Gastrocnemius medialis (tissue), 4 donors: ENCODE results near the gene CD1B.

ENCODE experiments used
- POLR2A ChIP-seq, 2 donors: fragments of 450-650 bp; IDR thresholded peaks; one replicate each; pipeline ENCODE4 v1.6.1; 2017; ENCODE audit warnings: antibody characterized with exemption in 2 of 2, mild to moderate bottlenecking in 2 of 2, moderate library complexity in 2 of 2
- TF ChIP-seq, protein P1 (sequence below), 5 experiments: fragments of 450-650 bp in 3 of 5; fragments of 200-600 bp in 2 of 5; sonication (generic) in 2 of 5; IDR thresholded peaks in 4 of 5; conservative IDR thresholded peaks in 1 of 5; 1 replicate in 4 of 5; 2 replicates in 1 of 5; pipeline ENCODE4 v1.5.1; 2016 to 2019; ENCODE audit warnings: antibody characterized with exemption in 5 of 5, mild to moderate bottlenecking in 3 of 5, moderate library complexity in 3 of 5

- TF ChIP-seq, protein P1, sequence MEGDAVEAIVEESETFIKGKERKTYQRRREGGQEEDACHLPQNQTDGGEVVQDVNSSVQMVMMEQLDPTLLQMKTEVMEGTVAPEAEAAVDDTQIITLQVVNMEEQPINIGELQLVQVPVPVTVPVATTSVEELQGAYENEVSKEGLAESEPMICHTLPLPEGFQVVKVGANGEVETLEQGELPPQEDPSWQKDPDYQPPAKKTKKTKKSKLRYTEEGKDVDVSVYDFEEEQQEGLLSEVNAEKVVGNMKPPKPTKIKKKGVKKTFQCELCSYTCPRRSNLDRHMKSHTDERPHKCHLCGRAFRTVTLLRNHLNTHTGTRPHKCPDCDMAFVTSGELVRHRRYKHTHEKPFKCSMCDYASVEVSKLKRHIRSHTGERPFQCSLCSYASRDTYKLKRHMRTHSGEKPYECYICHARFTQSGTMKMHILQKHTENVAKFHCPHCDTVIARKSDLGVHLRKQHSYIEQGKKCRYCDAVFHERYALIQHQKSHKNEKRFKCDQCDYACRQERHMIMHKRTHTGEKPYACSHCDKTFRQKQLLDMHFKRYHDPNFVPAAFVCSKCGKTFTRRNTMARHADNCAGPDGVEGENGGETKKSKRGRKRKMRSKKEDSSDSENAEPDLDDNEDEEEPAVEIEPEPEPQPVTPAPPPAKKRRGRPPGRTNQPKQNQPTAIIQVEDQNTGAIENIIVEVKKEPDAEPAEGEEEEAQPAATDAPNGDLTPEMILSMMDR (IDR thresholded peaks at IDR 0.05 in 4 of 5, conservative IDR thresholded peaks at IDR 0.05 in 1 of 5): no peak
- TF ChIP-seq POLR2A (IDR thresholded peaks at IDR 0.05): no peak
Observed at GRCh38 chr1:158283965-158284364, 47.4 kb downstream of the CD1B start.
